KOPT-K1 (cell line): ENCODE measurements around the gene FAM76B.

Experiments used
- H3K27ac ChIP-seq: fragments of 200-600 bp; sonication (generic); 2 replicates; pipeline ENCODE4 v1.5.1; 2016; ENCODE audit warnings: antibody characterized with exemption, mild to moderate bottlenecking, low read depth, low read length; ENCODE audit not compliant: poor library complexity, severe bottlenecking
- H3K36me3 ChIP-seq: fragments of 200-600 bp; sonication (generic); 2 replicates; pipeline ENCODE4 v1.5.1; 2017; ENCODE audit warnings: antibody characterized with exemption, mild to moderate bottlenecking, low read length, moderate library complexity; ENCODE audit not compliant: insufficient read depth
- H3K9me3 ChIP-seq: fragments of 200-600 bp; sonication (generic); 2 replicates; pipeline ENCODE4 v1.5.1; 2017; ENCODE audit warnings: antibody characterized with exemption, low read length, mild to moderate bottlenecking; ENCODE audit not compliant: insufficient read depth, poor library complexity, severe bottlenecking

Gene FAM76B

GRCh38 chr11:95768521-95768920, 21.1 kb downstream of the FAM76B start:
- Histone ChIP-seq H3K9me3 (no peaks in the 10 kb centered on the region), H3K36me3 (peaks cover 59% of the 10 kb centered on the region), H3K27ac (no peak overlapping the region)

GRCh38 chr11:95767498-95767897, 22.1 kb downstream of the FAM76B start:
- H3K9me3 ChIP-seq: no peaks in the 10 kb centered on the region
- no peak overlapping the region for H3K27ac ChIP-seq
- H3K36me3 ChIP-seq: peaks cover 50% of the 10 kb centered on the region

GRCh38 chr11:95766701-95767100, 22.9 kb downstream of the FAM76B start:
- Histone ChIP-seq H3K9me3 (no peaks in the 10 kb centered on the region), H3K36me3 (peaks cover 42% of the 10 kb centered on the region)

GRCh38 chr11:95764267-95764898, 25.2 kb downstream of the FAM76B start:
- Histone ChIP-seq H3K27ac (no peak overlapping the region), H3K9me3 (no peaks in the 10 kb centered on the region), H3K36me3 (peaks cover 20% of the 10 kb centered on the region)

More at GRCh38 chr11:95766701-95767100, 22.9 kb downstream of the FAM76B start:
- no peak overlapping the region for H3K27ac ChIP-seq

- H3K36me3 ChIP-seq: 0 out of 2 replicates have a peak, but pooled peaks cover 2% of the 10 kb centered on the region
- H3K27ac ChIP-seq: no peak overlapping the region
- no peaks in the 10 kb centered on the region for H3K9me3 ChIP-seq
Measured at GRCh38 chr11:95762534-95762933, 27.0 kb downstream of the FAM76B start.

- Histone ChIP-seq H3K9me3 (no peaks in the 10 kb centered on the region), H3K27ac (no peak overlapping the region), H3K36me3 (no peaks in the 10 kb centered on the region)
Measured at GRCh38 chr11:95760941-95761340, 28.6 kb downstream of the FAM76B start.

- H3K9me3 ChIP-seq: no peaks in the 10 kb centered on the region
Measured at GRCh38 chr11:95751515-95751914, 38.1 kb downstream of the FAM76B start.

GRCh38 chr11:95750101-95750500, 39.5 kb downstream of the FAM76B start:
- H3K36me3 ChIP-seq: no peaks in the 10 kb centered on the region
- no peak overlapping the region for H3K27ac ChIP-seq
- H3K9me3 ChIP-seq: no peaks in the 10 kb centered on the region

More at GRCh38 chr11:95751515-95751914, 38.1 kb downstream of the FAM76B start:
- no peak overlapping the region for H3K27ac ChIP-seq
- H3K36me3 ChIP-seq: no peaks in the 10 kb centered on the region

- no peaks in the 10 kb centered on the region for H3K9me3 ChIP-seq
- no peak overlapping the region for H3K27ac ChIP-seq
- H3K36me3 ChIP-seq: no peaks in the 10 kb centered on the region
Measured at GRCh38 chr11:95739108-95739938, 50.3 kb downstream of the FAM76B start.

- Histone ChIP-seq H3K9me3 (no peaks in the 10 kb centered on the region), H3K27ac (no peak overlapping the region), H3K36me3 (no peaks in the 10 kb centered on the region)
Measured at GRCh38 chr11:95736809-95737208, 52.8 kb downstream of the FAM76B start.

GRCh38 chr11:95736355-95736754, 53.2 kb downstream of the FAM76B start:
- Histone ChIP-seq H3K9me3 (no peaks in the 10 kb centered on the region), H3K36me3 (no peaks in the 10 kb centered on the region), H3K27ac (no peak overlapping the region)

GRCh38 chr11:95734009-95734572, 55.5 kb downstream of the FAM76B start:
- no peaks in the 10 kb centered on the region for H3K9me3 ChIP-seq
- no peaks in the 10 kb centered on the region for H3K36me3 ChIP-seq
- H3K27ac ChIP-seq: no peak overlapping the region

GRCh38 chr11:95732930-95733602, 56.5 kb downstream of the FAM76B start:
- Histone ChIP-seq H3K27ac (no peak overlapping the region), H3K36me3 (no peaks in the 10 kb centered on the region), H3K9me3 (no peaks in the 10 kb centered on the region)

GRCh38 chr11:95729462-95729861, 60.1 kb downstream of the FAM76B start:
- H3K27ac ChIP-seq: no peak overlapping the region
- no peaks in the 10 kb centered on the region for H3K36me3 ChIP-seq
- no peaks in the 10 kb centered on the region for H3K9me3 ChIP-seq

- H3K27ac ChIP-seq: no peak overlapping the region
- no peaks in the 10 kb centered on the region for H3K36me3 ChIP-seq
- H3K9me3 ChIP-seq: no peaks in the 10 kb centered on the region
Measured at GRCh38 chr11:95728790-95729189, 60.8 kb downstream of the FAM76B start.
